ENCODE measurements around the gene SPECC1.

SPECC1 gene

GRCh38 chr17:20206591-20206990 is 197.4 kb downstream of the SPECC1 start:
- TF ChIP-seq POLR2A (IDR thresholded peaks at IDR 0.05; ENCODE audit: low read depth, low read length), result no peak
- FAIRE-seq (no peak), DNase-seq (ENCODE audit: insufficient read length, low spot score) (no peak)

- DNase-seq (ENCODE audit: insufficient read length, low spot score) (no peak), FAIRE-seq (no peak)
- TF ChIP-seq POLR2A (IDR thresholded peaks at IDR 0.05; ENCODE audit: low read depth, low read length), result no peak
Observed at GRCh38 chr17:20207262-20207985, 198.3 kb downstream of the SPECC1 start.

DNA sequence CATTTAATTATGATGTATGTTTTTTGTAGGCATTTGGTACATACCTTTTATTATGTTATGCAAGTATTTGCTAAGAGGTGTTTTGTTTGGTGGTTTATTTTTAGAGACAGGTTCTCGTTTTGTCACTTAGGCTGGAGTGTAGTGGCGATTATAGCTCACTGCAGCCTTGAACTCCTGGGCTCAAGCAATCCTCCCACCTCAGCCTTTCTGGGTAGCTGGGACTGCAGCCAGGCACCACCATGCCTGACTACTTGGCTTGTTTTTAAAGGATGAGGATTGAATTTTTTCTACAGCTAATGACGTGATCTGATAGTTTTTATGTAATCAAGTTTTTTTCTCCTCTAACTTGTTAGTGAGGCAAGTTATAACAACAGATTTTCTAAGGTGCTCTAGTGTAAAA is 199.6 kb downstream of the SPECC1 start:
- DNase-seq (ENCODE audit: insufficient read length, low spot score) (no peak), FAIRE-seq (no peak)
- no peak for TF ChIP-seq POLR2A (IDR thresholded peaks at IDR 0.05; ENCODE audit: low read depth, low read length)

DNA sequence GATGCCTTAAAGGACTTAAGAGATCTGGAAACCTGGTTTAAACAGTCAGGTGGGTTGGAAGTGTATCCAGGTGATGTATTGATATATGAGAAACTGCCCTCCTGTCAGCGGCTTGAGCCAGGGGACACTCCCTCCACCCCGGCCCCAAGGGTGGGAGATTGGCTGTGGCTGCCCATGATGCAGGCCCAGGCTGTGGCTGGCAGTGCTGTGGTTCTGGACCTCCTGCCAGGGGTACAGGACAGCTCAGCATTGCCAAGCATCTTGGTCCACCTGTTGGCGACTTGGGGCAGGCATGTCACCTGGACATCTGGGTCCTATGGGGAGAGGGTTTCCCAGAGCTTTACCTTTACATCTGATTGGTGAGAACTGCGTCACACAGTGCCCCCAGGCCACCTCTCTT is 201.0 kb downstream of the SPECC1 start:
- DNase-seq (ENCODE audit: insufficient read length, low spot score) (no peak), FAIRE-seq (no peak)
- TF ChIP-seq POLR2A (IDR thresholded peaks at IDR 0.05; ENCODE audit: low read depth, low read length), result no peak

GRCh38 chr17:20210614-20211013 is 201.5 kb downstream of the SPECC1 start:
- no peak for DNase-seq (ENCODE audit: insufficient read length, low spot score)
- FAIRE-seq, result no peak
- TF ChIP-seq POLR2A (IDR thresholded peaks at IDR 0.05; ENCODE audit: low read depth, low read length), result no peak

- no peak for TF ChIP-seq POLR2A (IDR thresholded peaks at IDR 0.05; ENCODE audit: low read depth, low read length)
- FAIRE-seq (no peak), DNase-seq (ENCODE audit: insufficient read length, low spot score) (no peak)
Observed at GRCh38 chr17:20211246-20211645, 202.1 kb downstream of the SPECC1 start.

GRCh38 chr17:20213449-20213848 is 204.3 kb downstream of the SPECC1 start:
- TF ChIP-seq POLR2A (IDR thresholded peaks at IDR 0.05; ENCODE audit: low read depth, low read length), result no peak
- DNase-seq (ENCODE audit: insufficient read length, low spot score) (no peak), FAIRE-seq (no peak)

GRCh38 chr17:20214794-20215193 is 205.6 kb downstream of the SPECC1 start:
- TF ChIP-seq POLR2A (IDR thresholded peaks at IDR 0.05; ENCODE audit: low read depth, low read length), result no peak
- DNase-seq (ENCODE audit: insufficient read length, low spot score), result no peak
- FAIRE-seq, result no peak

DNA sequence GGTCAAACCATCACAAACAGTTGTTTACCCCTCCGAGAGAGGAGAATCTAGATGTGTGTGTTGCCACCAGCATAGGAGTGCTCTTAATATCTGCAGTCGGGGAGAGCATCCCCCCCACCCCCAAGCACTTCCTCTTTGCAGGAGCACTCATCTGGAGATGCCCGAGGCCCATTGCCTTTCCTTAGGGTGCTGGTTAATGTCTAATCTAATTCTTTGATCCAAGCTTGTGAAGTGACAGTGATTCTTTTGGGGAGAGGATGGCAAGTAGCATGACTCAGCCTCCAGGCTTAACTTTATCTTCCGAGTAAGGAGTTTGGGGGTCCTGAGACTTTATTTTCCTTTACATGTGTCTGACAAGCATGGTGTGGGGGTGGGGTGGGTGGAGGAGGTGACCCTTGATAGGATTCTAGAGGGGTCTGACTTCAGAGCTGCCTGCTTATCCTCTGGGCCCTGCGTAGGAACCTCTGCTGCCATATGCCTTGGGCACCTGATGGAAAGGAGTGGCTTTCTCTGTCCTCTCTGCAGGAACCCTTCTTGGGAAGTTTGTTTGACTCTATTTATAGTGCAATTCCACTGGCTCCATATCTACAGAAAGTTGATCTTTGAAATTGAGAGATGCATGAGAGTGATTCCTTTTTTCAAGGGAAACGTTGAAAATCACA is 207.1 kb downstream of the SPECC1 start:
- FAIRE-seq, result no peak

GRCh38 chr17:20216853-20217252 is 207.7 kb downstream of the SPECC1 start:
- DNase-seq (ENCODE audit: insufficient read length, low spot score) (no peak), FAIRE-seq (no peak)
- TF ChIP-seq POLR2A (IDR thresholded peaks at IDR 0.05; ENCODE audit: low read depth, low read length), result no peak

More for the DNA sequence above, 207.1 kb downstream of the SPECC1 start:
- no peak for TF ChIP-seq POLR2A (IDR thresholded peaks at IDR 0.05; ENCODE audit: low read depth, low read length)
- no peak for DNase-seq (ENCODE audit: insufficient read length, low spot score)

DNA sequence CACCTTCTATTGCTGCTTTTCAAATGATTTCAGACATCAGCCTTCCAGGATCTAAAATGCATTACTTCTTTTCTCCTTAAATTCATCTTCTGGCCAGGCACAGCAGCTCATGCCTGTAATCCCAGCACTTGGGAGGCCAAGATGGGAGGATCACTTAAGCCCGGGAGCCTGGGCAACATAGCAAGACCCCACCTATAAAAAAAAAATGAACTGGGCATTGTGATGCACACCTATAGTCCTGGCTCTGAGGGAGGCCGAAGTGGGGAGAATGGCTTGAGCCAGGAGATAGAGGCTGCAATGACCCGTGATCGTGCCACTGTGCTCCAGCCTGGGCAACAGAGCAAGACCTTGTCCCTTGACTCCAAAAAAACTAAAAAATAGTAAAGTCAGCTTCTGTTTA is 208.5 kb downstream of the SPECC1 start:
- no peak for TF ChIP-seq POLR2A (IDR thresholded peaks at IDR 0.05; ENCODE audit: low read depth, low read length)
- DNase-seq (ENCODE audit: insufficient read length, low spot score) (no peak), FAIRE-seq (no peak)

- FAIRE-seq, result no peak
- TF ChIP-seq POLR2A (IDR thresholded peaks at IDR 0.05; ENCODE audit: low read depth, low read length), result no peak
- no peak for DNase-seq (ENCODE audit: insufficient read length, low spot score)
Observed at GRCh38 chr17:20218272-20218671, 209.1 kb downstream of the SPECC1 start.

DNA sequence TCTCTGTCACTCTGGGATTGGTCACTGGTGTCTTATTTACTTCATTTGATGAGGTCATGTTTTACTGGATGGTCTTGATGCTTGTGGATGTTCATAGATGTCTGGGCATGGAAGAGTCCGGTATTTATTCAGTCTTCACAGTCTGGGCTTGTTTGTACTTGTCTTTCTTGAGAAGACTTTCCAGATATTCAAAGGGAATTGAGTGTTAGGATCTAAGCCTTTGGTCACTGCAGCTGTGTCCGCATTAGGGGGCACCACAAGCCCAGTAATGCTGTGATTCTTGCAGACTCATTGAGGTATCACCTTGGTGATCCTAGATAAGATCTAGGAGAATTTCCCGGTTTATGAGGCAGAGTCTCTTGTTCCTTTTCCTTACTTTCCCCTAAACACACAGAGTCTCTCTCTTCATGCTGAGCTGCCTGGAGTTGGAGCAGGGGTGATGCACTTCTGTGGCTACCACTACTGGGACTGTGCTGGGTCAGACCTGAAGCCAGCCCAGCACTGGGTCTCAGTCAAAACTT is 214.7 kb downstream of the SPECC1 start:
- DNase-seq (ENCODE audit: insufficient read length, low spot score), result no peak
- TF ChIP-seq POLR2A (IDR thresholded peaks at IDR 0.05; ENCODE audit: low read depth, low read length), result no peak
- no peak for FAIRE-seq

DNA sequence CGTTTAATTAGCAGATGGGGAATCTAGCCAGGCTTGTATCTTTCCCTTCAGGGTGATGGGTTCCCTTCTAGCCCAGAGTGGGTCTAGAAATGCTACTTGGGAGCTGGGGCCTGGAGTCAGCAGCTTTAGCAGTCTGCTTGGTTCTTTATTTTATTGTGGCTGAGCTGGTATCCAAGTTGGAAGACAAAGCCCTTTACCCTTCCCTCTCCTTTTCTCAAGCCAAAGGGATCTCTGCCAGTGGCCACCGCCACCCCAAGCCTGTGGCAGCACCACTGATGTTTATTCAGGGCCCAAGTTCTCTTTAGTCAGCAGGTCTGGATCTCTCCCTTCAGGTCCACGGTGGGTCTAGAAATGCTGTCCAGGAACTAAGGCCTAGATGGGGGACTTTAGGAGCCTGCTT is 215.2 kb downstream of the SPECC1 start:
- no peak for TF ChIP-seq POLR2A (IDR thresholded peaks at IDR 0.05; ENCODE audit: low read depth, low read length)
- DNase-seq (ENCODE audit: insufficient read length, low spot score), result no peak

More for the DNA sequence above, 215.2 kb downstream of the SPECC1 start:
- no peak for FAIRE-seq

All from H54 (cell line).